Liver (tissue), 3 donors: ENCODE measurements around the gene ZNF20.

Source experiments
- JUND ChIP-seq, 2 donors: IDR thresholded peaks; 2 replicates each; pipeline ENCODE4 v1.6.1; 2016; ENCODE audit warnings: antibody characterized with exemption in 2 of 2
- RAD21 ChIP-seq, 2 donors: IDR thresholded peaks; 2 replicates each; pipeline ENCODE4 v1.6.1; 2016; ENCODE audit warnings: antibody characterized with exemption in 2 of 2, mild to moderate bottlenecking in 2 of 2
- SP1 ChIP-seq: IDR thresholded peaks from 2 replicates; pipeline ENCODE4 v1.6.1; 2018; ENCODE audit warnings: antibody characterized with exemption, mild to moderate bottlenecking
- TAF1 ChIP-seq: conservative IDR thresholded peaks from 2 replicates; pipeline ENCODE4 v1.6.1; 2016; ENCODE audit warnings: antibody characterized with exemption, mild to moderate bottlenecking
- YY1 ChIP-seq: IDR thresholded peaks from 2 replicates; pipeline ENCODE4 v1.6.1; 2016; ENCODE audit warnings: antibody characterized with exemption, mild to moderate bottlenecking
- TF ChIP-seq, protein P1 (sequence below): fragments of 150-350 bp; IDR thresholded peaks from 2 replicates; pipeline ENCODE4 v1.5.1; 2017; ENCODE audit warnings: improper control_type of control experiment, low read depth, low read length; ENCODE audit not compliant: missing input control
- TF ChIP-seq, protein P2 (sequence below): IDR thresholded peaks from 2 replicates; pipeline ENCODE4 v1.6.1; 2016; ENCODE audit warnings: antibody characterized with exemption, mild to moderate bottlenecking
- TF ChIP-seq, protein P3 (sequence below): IDR thresholded peaks from 2 replicates; pipeline ENCODE4 v1.6.1; 2016; ENCODE audit warnings: antibody characterized with exemption
- TF ChIP-seq, protein P4 (sequence below): IDR thresholded peaks from 2 replicates; pipeline ENCODE4 v1.6.1; 2016; ENCODE audit warnings: antibody characterized with exemption
- donor health status: healthy.
- donor health status: healthy.

DNA sequence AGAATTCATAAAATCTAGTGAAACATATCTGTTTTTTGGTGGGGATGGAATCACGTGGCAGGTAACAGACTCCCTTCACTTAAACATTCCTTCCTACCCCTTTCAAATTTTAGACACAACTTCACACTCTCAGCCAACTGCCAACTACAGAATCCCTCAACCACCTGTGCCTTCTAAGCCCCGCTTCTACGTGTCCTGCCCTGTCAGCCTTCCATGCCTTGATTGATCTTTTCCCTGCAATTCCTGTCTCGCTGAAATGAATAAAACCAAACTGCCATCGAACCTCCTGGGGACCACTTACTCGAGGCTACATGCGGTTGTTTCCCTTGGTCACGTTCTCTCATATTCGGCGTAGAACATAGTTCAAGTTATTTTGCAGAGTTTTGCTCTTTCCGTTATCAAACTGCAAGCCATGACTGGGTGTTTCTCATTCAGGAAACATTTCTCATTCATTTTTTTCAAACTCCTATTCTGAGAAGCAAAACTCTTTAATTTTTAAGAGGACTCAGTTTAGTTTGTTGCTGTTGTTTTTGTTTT is 15.2 kb upstream of the ZNF20 start:
- TF ChIP-seq, protein P1, sequence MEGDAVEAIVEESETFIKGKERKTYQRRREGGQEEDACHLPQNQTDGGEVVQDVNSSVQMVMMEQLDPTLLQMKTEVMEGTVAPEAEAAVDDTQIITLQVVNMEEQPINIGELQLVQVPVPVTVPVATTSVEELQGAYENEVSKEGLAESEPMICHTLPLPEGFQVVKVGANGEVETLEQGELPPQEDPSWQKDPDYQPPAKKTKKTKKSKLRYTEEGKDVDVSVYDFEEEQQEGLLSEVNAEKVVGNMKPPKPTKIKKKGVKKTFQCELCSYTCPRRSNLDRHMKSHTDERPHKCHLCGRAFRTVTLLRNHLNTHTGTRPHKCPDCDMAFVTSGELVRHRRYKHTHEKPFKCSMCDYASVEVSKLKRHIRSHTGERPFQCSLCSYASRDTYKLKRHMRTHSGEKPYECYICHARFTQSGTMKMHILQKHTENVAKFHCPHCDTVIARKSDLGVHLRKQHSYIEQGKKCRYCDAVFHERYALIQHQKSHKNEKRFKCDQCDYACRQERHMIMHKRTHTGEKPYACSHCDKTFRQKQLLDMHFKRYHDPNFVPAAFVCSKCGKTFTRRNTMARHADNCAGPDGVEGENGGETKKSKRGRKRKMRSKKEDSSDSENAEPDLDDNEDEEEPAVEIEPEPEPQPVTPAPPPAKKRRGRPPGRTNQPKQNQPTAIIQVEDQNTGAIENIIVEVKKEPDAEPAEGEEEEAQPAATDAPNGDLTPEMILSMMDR, result no peak
- no peak for TF ChIP-seq TAF1
- TF ChIP-seq, protein P2, sequence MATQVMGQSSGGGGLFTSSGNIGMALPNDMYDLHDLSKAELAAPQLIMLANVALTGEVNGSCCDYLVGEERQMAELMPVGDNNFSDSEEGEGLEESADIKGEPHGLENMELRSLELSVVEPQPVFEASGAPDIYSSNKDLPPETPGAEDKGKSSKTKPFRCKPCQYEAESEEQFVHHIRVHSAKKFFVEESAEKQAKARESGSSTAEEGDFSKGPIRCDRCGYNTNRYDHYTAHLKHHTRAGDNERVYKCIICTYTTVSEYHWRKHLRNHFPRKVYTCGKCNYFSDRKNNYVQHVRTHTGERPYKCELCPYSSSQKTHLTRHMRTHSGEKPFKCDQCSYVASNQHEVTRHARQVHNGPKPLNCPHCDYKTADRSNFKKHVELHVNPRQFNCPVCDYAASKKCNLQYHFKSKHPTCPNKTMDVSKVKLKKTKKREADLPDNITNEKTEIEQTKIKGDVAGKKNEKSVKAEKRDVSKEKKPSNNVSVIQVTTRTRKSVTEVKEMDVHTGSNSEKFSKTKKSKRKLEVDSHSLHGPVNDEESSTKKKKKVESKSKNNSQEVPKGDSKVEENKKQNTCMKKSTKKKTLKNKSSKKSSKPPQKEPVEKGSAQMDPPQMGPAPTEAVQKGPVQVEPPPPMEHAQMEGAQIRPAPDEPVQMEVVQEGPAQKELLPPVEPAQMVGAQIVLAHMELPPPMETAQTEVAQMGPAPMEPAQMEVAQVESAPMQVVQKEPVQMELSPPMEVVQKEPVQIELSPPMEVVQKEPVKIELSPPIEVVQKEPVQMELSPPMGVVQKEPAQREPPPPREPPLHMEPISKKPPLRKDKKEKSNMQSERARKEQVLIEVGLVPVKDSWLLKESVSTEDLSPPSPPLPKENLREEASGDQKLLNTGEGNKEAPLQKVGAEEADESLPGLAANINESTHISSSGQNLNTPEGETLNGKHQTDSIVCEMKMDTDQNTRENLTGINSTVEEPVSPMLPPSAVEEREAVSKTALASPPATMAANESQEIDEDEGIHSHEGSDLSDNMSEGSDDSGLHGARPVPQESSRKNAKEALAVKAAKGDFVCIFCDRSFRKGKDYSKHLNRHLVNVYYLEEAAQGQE, result no peak
- TF ChIP-seq, protein P3, sequence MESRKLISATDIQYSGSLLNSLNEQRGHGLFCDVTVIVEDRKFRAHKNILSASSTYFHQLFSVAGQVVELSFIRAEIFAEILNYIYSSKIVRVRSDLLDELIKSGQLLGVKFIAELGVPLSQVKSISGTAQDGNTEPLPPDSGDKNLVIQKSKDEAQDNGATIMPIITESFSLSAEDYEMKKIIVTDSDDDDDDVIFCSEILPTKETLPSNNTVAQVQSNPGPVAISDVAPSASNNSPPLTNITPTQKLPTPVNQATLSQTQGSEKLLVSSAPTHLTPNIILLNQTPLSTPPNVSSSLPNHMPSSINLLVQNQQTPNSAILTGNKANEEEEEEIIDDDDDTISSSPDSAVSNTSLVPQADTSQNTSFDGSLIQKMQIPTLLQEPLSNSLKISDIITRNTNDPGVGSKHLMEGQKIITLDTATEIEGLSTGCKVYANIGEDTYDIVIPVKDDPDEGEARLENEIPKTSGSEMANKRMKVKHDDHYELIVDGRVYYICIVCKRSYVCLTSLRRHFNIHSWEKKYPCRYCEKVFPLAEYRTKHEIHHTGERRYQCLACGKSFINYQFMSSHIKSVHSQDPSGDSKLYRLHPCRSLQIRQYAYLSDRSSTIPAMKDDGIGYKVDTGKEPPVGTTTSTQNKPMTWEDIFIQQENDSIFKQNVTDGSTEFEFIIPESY, result no peak
- no peak for TF ChIP-seq YY1
- TF ChIP-seq SP1, result no peak
- TF ChIP-seq, protein P4, sequence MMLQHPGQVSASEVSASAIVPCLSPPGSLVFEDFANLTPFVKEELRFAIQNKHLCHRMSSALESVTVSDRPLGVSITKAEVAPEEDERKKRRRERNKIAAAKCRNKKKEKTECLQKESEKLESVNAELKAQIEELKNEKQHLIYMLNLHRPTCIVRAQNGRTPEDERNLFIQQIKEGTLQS, result no peak
- no peak for TF ChIP-seq JUND (IDR thresholded peaks at IDR 0.05)
- no peak for TF ChIP-seq RAD21 (IDR thresholded peaks at IDR 0.05)
